A549 (cell line): ENCODE measurements around the gene FOXP1. TPM values are rescaled to one million over a fixed set of nuclear protein-coding genes. Genes with fewer than 3 reads are reported as not detected.

Experiments used
- ATAC-seq, 2 experiments: fragments of 200-7000 bp in 1 of 2; fragments of >200 bp in 1 of 2; cut with Nextera tagmentation in 1 of 2; cut with Tn5 transposase in 1 of 2; 3 replicates each; pipeline versions ENCODE4 v1.8.0 to v1.9.1; 2018 to 2020; ENCODE audit warnings: mild to moderate bottlenecking in 1 of 2, moderate library complexity in 1 of 2
- CTCF ChIA-PET: fragments of 300-600 bp; sonication (Branson Sonifier 250); formaldehyde crosslinking; extraction: SDS; loops from one replicate; lab custom pipeline; 2021; ENCODE audit warnings: antibody characterized with exemption, inconsistent platforms; lab: Yijun Ruan, JAX
- POLR2A ChIA-PET: fragments of 350-600 bp; formaldehyde crosslinking; extraction: SDS; loops from one replicate; lab custom pipeline; 2021; ENCODE audit warnings: antibody characterized with exemption, inconsistent platforms; lab: Yijun Ruan, JAX
- DNase-seq, 2 experiments: peaks; one replicate each; pipeline versions ENCODE4 v3.0.0 to v3.0.0-alpha.2; 2011 to 2016; ENCODE audit warnings: low read depth in 1 of 2, low spot score in 1 of 2
- FAIRE-seq: peaks from 2 replicates; lab custom pipeline; 2011; peaks lifted over from hg19 to GRCh38; lab: Jason Lieb, UNC
- H3K27ac ChIP-seq, 2 experiments: fragments of >200 bp; sonication (Bioruptor Twin); formaldehyde crosslinking; 3 replicates each; pipeline ENCODE4 v1.5.1; 2016 to 2017
- H3K4me1 ChIP-seq: fragments of >200 bp; sonication (Bioruptor Twin); formaldehyde crosslinking; 3 replicates; pipeline ENCODE4 v1.6.1; 2016
- H3K4me2 ChIP-seq: fragments of >200 bp; sonication (Bioruptor Twin); formaldehyde crosslinking; 3 replicates; pipeline ENCODE4 v1.6.1; 2016
- H3K4me3 ChIP-seq: fragments of >200 bp; sonication (Bioruptor Twin); formaldehyde crosslinking; 3 replicates; pipeline ENCODE4 v1.5.1; 2016
- H3K9me3 ChIP-seq: fragments of >200 bp; sonication (Bioruptor Twin); formaldehyde crosslinking; 3 replicates; pipeline ENCODE4 v1.6.1; 2016
- CBX8 ChIP-seq: fragments of 200-600 bp; sonication (generic); IDR thresholded peaks from 2 replicates; pipeline ENCODE4 v1.6.1; 2016
- CEBPB ChIP-seq, 2 experiments: fragments of >200 bp in 1 of 2; sonication (Bioruptor Twin) in 1 of 2; formaldehyde crosslinking in 1 of 2; IDR thresholded peaks; 2 replicates each; pipeline ENCODE4 v1.6.1; 2012 to 2016
- CTCF ChIP-seq: fragments of >200 bp; sonication (Bioruptor Twin); formaldehyde crosslinking; IDR thresholded peaks from 3 replicates; pipeline ENCODE4 v1.5.1; 2016
- EP300 ChIP-seq, 2 experiments: fragments of >200 bp; sonication (Bioruptor Twin); formaldehyde crosslinking; IDR thresholded peaks; 2 replicates in 1 of 2; 3 replicates in 1 of 2; pipeline ENCODE4 v1.6.1; 2016 to 2017
- HES2 ChIP-seq: fragments of >200 bp; sonication (Bioruptor Twin); formaldehyde crosslinking; IDR thresholded peaks from 2 replicates; pipeline ENCODE4 v1.6.1; 2016
- HEYL ChIP-seq: fragments of 250-450 bp; sonication (Bioruptor Pico); IDR thresholded peaks from 2 replicates; pipeline ENCODE4 v1.8.0; 2021; ENCODE audit warnings: mild to moderate bottlenecking, moderate library complexity
- MAFK ChIP-seq: fragments of 450-650 bp; IDR thresholded peaks from 2 replicates; pipeline ENCODE4 v1.6.1; 2014; ENCODE audit not compliant: partially characterized antibody
- NPAS2 ChIP-seq: fragments of 250-450 bp; sonication (Bioruptor Pico); IDR thresholded peaks from 2 replicates; pipeline ENCODE4 v1.8.0; 2022; ENCODE audit warnings: mild to moderate bottlenecking, moderate library complexity, borderline replicate concordance
- POLR2A ChIP-seq: IDR thresholded peaks from 2 replicates; pipeline ENCODE4 v1.6.1; 2012; ENCODE audit warnings: mild to moderate bottlenecking, low read length
- POLR2AphosphoS2 ChIP-seq: conservative IDR thresholded peaks from 2 replicates; pipeline ENCODE4 v1.6.1; 2012; ENCODE audit warnings: low read length, improper control_type of control experiment, inconsistent platforms
- RAD21 ChIP-seq, 2 experiments: fragments of >200 bp in 1 of 2; sonication (Bioruptor Twin) in 1 of 2; formaldehyde crosslinking in 1 of 2; IDR thresholded peaks in 1 of 2; conservative IDR thresholded peaks in 1 of 2; 2 replicates in 1 of 2; 3 replicates in 1 of 2; pipeline ENCODE4 v1.6.1; 2012 to 2018; ENCODE audit warnings: inconsistent platforms in 1 of 2
- REST ChIP-seq: fragments of 200-600 bp; sonication (generic); IDR thresholded peaks from 2 replicates; pipeline ENCODE4 v1.6.1; 2016; ENCODE audit warnings: antibody characterized with exemption, mild to moderate bottlenecking, moderate library complexity
- SMC3 ChIP-seq: fragments of >200 bp; sonication (Bioruptor Twin); formaldehyde crosslinking; IDR thresholded peaks from 3 replicates; pipeline ENCODE4 v1.6.1; 2018; ENCODE audit warnings: inconsistent platforms
- ZNF302 ChIP-seq: fragments of 250-450 bp; sonication (Bioruptor Pico); IDR thresholded peaks from 2 replicates; pipeline ENCODE4 v1.9.0; 2021; ENCODE audit warnings: inconsistent platforms, mild to moderate bottlenecking, moderate library complexity
- ZSCAN20 ChIP-seq: fragments of 250-450 bp; sonication (Bioruptor Pico); IDR thresholded peaks from 2 replicates; pipeline ENCODE4 v1.8.0; 2022; ENCODE audit warnings: mild to moderate bottlenecking, moderate library complexity
- WGBS: methylation state at CpG from one replicate; pipeline ENCODE4 v1.1.6; 2017; ENCODE audit errors: missing lambda C conversion rate; 5-methylcytosine and 5-hydroxymethylcytosine counted together
- polyA plus RNA-seq, 4 experiments: library from polyadenylated mRNA; depleted of rRNA in 3 of 4; stranded (reverse); fragments of >200 nt; fragmentation: RNase III in 1 of 4; extraction: RNeasy Plus Mini Kit Qiagen cat#74134 plus additional on column Dnase treatment in 1 of 4; gene quantifications; 2 replicates in 3 of 4; 3 replicates in 1 of 4; pipeline ENCODE4 v1.2.3, GENCODE V29; 2011 to 2017

Gene FOXP1
- polyA plus RNA-seq, 2 of the 4 experiments (the other 2 are of a cell fraction): 12.8 to 13.9 TPM

GRCh38 chr3:71069797-71070196 is 513.7 kb downstream of the FOXP1 start:
- ChIA-PET CTCF (interaction anchor here (0.6 to 2.6 kb wide), 13 partner anchors 9 to 350 kb away, joined by 3 to 10 read pairs (median 5); no protein-coding TSS in a partner anchor), POLR2A (no interaction called here)
- peak; percentile 52 to 77; a peak in 4 of 6 replicates for ATAC-seq
- FAIRE-seq: no peak
- H3K4me3 ChIP-seq: no peak overlapping the region
- WGBS: 61% methylated on average over 4 of the region's 4 CpGs
- peak overlapping the region in 1 of 2 experiments; percentile 43; a peak in 3 of 6 replicates for H3K27ac ChIP-seq
- TF ChIP-seq SMC3 (peak; percentile 82), HES2 (no peak), CTCF (peak; percentile 65), CEBPB (IDR thresholded peaks at IDR 0.05) (peak; percentile 18 to 71; a peak in 1 of 4 replicates), RAD21 (conservative IDR thresholded peaks at IDR 0.05 in 1 of 2, IDR thresholded peaks at IDR 0.05 in 1 of 2) (peak; percentile 73 to 83), MAFK (peak; percentile 38)
- peak; percentile 57 to 73 for DNase-seq
- H3K9me3 ChIP-seq: no peaks in the 10 kb centered on the region
- peaks cover 30% of the 10 kb centered on the region for H3K4me1 ChIP-seq
- no peak overlapping the region for H3K4me2 ChIP-seq

- 83% methylated on average over 6 of the region's 6 CpGs for WGBS
- CTCF ChIA-PET: interaction anchor here (0.9 to 2.5 kb wide), 11 partner anchors 9 to 1004 kb away, joined by 3 to 6 read pairs (median 3); no protein-coding TSS in a partner anchor
Measured at GRCh38 chr3:71067977-71068654, 515.4 kb downstream of the FOXP1 start.

GRCh38 chr3:71066849-71067261 is 516.7 kb downstream of the FOXP1 start:
- Histone ChIP-seq H3K4me2 (peak overlapping the region; percentile 87), H3K27ac (peak overlapping the region; percentile 7 to 58; a peak in 4 of 6 replicates), H3K4me3 (no peak overlapping the region), H3K4me1 (peaks cover 51% of the 10 kb centered on the region), H3K9me3 (no peaks in the 10 kb centered on the region)
- DNase-seq (no peak), ATAC-seq (no peak), FAIRE-seq (no peak)
- ChIA-PET POLR2A (no interaction called here), CTCF (no interaction called here)
- WGBS: 34% methylated on average over 3 of the region's 3 CpGs
- TF ChIP-seq EP300 (IDR thresholded peaks at IDR 0.05) (no peak), HEYL (CRISPR knock-in tag) (no peak), NPAS2 (CRISPR knock-in tag) (no peak), REST (no peak), CEBPB (IDR thresholded peaks at IDR 0.05) (peak; percentile 27 to 40; a peak in 2 of 4 replicates), SMC3 (no peak), POLR2A (no peak)

More at GRCh38 chr3:71067977-71068654, 515.4 kb downstream of the FOXP1 start:
- Histone ChIP-seq H3K4me3 (no peak overlapping the region), H3K9me3 (no peaks in the 10 kb centered on the region), H3K4me1 (peaks cover 39% of the 10 kb centered on the region), H3K4me2 (no peak overlapping the region), H3K27ac (no peak overlapping the region)
- POLR2A ChIA-PET: no interaction called here
- FAIRE-seq (no peak), ATAC-seq (no peak), DNase-seq (no peak)
- TF ChIP-seq CBX8 (no peak), POLR2A (no peak), ZNF302 (no peak), ZSCAN20 (no peak), POLR2AphosphoS2 (no peak)
